ENCODE measurements around the gene GRID1.

Gene GRID1

DNA sequence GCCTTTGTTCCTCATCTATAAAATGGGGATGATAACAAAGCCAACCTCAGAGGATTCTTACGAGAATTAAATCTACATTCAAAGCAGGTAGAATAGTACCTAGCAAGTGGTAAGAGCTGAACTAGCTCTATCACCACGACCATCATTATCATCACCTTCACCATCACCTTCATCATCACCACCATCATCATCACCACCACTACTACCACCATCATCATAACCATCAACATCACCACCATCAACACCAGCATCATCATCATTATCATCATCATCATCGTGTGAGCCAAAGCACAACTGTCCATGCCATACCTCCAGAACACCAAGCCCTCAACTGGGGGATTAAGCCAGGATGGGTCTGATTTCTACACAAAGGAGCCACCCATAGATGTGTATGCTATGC lies 206.8 kb downstream of the GRID1 start:
- DNase-seq, result no peak

DNA sequence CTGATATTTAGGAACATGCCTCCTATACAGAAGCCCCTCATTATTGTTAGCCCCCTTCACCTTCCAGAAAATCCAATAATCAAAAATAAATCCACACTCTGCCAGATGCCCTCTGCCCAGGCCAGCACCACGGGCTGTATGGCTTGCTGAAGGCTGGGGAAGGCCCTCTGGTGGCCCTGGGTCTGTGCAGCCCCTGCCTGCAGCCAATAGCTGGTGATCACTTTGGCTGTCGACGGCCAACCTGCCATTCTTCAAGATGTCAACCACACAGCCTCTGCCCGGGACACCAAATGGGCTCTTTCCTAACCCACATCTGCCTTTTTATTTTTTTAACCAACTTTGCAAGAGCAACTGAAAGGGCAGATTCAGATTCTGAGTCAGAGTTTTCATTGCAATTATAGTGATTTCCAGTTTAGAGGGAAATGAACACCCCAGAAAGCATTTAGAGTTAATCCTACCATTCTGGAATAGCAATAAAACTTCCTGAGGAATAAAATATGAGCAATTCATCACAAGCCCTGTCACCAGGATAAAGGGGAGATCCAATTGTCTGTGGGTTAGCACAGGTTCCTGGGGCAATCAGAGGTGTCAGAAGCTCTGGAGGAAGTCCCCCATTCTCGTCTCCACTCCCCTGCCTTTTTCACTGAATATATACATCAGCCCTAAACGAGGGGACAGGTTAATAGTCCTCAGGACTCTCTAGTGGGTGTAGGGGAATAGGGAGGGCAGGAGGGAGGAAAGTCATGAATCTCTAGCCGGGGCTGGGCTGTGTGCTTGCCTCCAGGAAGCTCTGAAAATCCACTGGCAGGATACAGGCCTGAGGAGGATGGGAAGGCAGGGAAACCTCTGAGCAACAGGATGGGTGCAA lies 211.3 kb downstream of the GRID1 start:
- no peak for DNase-seq

DNA sequence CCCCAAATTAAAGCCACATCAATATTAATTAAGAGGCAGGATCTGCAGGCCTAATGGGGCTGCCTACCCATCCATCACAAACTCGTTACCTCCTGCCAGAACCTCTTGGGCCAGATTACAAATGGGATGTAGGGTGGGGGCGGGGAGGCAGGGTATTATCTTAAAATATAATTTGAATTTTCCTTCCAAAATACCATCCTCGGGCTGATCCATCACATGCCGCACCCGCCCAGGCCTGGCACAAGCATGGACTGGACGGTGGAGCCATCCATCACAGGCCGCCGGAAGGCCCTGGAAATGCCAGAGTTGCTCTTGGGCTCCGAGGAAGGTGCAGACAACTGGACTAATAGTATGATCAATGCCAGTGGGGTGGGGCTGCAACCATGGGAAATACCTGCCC lies 212.8 kb downstream of the GRID1 start:
- no peak for DNase-seq

DNA sequence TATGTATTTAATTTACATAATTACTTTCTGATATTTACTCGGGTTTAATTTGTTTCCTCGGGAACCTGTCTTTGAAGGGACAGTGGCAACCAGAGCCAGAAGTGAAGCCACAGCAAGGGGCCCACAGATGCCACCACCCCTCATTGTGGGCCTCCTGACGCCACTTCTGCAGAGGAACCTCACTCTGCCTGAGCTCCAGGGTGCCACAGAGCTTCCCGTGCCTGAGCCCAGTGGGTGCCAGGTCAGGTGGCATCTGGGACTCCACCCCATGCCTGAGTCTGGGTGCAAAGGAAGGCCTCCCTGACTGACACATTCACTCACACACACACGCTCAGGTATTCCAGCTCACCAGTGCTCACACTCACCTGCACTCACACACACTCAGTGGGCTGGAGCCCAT lies 213.7 kb downstream of the GRID1 start:
- no peak for DNase-seq

DNA sequence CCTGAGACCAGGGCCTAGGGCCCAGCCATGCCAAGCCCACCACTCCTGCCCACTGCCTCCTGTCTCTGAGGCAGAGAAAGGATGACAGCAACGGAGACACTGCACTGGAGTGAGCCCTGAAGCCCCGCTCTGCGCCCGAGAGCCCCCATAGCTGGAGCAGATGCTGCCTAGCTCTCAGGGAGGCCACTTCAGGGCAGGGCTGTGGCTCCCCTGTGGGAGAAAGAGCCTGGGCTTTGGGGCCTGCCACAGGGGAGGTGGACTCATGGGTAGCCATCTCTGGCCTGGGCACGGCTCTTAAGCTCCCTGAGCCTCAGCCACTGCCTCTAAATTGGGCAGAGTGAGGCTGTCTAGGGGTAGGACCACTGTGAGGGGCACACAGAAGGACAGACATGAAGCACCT lies 214.2 kb downstream of the GRID1 start:
- DNase-seq, result no peak

DNA sequence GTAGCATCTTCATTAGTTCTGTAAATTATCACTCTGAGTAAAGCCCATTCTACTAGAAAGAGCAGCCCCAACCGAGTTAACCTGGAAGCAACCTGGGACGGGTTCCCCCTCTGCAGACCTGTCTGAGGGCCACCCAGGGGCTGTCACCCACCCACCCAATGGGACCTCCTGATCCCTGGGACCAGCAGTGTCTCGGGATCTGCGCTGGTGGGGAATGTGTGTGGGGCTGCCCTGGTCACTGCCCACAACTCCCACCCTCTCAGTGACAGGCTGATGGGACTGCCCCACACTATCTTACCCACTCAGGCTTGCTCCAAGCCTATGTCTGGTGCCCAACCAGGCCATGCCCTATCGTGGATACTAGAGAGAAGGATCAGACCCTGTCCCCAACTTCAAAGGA lies 215.0 kb downstream of the GRID1 start:
- DNase-seq, result no peak

DNA sequence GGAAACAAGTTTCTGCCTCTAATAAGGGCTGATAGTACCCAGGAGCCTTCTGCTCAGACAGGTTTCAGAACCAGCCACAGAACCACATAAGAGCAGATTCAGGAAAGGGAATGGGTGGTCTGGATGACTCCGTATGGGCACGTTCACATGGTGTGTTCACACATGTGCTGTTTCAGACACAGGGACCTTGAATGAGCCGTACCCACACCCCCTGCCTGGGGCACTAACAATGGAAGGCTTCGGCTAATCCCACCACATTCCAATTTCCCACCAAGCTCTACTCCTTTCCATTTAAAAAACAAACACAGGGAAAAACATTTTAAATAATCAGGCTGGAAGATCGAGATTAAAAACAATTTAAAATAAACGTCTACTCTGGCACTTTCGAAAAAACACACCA lies 217.3 kb downstream of the GRID1 start:
- DNase-seq, result no peak

DNA sequence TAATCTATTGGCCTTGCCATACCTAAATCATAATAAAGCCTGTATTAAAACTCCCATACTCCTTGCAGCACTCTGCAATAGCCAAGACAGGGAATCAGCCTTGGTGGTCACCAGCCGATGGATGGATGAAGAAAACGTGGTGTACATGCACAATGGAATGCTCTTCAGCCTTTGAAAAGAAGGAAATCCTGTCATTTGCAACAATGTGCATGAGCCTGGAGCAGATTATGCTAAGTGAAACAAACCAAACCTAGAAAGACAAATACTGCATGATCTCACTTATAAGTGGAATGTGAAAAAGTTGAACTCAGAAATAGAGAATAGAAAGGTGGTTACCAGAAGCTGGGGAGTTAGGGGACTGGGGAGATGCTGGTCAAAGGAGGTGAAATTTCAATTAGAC lies 218.5 kb downstream of the GRID1 start:
- DNase-seq, result no peak

DNA sequence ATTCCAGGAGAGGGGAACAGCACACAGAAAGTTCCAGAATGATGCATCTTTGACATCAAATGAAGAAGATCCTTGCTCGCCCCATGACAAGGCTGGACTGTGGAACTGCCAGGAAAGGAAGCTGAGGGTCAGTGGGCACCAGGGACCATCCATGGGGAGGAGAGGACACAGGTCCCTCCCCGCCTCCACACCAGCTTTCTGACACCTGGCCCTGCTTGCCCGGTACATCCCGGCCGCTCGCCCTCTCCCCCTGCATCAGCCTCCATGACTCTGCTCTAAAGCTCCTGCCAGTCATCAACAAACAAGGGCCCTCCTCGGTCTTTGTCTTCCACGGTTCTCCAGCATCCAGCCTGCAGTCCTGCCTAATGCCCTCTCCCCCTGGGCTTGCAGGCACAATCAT lies 222.3 kb downstream of the GRID1 start:
- DNase-seq, result no peak

DNA sequence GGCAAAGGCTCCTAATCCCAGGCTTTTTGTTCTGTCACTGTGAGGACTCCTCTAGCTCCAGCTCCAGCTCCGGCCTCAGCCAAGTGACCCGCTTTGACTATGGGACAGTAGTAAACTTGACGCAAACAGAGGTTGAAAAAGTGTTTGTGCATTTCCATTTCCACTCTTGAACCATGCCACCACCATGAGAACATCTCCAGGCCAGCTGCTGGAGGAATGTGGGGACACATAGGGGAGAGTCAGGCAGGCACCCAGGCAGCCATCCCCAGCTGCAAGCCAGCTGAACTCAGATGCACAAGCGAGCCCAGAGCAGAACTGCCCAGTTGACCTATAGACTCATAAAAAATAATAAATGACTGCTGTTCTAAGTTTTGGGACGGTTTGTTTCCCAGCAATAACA lies 224.7 kb downstream of the GRID1 start:
- DNase-seq, result no peak

DNA sequence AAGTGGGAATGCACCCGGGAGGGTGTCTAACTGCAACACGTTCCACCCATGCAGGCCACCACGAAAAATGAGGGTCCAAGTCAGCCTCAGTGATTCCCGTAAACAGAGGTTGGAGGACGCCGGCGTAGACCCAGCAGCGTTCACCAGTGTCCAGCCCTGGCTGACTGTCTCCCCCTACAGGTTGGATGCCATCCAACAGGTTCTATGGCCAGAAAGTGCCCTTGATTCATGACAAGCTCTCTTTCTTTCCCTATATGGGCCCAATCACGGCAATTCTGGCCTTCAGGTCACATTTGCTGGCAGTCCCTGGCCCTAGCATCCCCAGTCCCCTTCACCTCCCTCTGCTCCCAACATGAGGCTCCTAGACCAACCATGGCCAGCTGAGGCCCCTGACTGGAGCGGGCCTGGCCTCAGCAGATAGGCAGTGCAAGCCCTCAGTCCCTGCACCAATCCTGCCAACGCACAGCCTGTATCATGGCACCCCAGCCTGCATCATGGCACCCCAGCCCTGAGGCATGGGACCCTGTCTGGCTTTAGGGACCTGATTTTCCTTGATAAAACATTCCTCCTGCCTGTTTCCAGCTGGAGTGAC lies 227.4 kb downstream of the GRID1 start:
- no peak for DNase-seq

DNA sequence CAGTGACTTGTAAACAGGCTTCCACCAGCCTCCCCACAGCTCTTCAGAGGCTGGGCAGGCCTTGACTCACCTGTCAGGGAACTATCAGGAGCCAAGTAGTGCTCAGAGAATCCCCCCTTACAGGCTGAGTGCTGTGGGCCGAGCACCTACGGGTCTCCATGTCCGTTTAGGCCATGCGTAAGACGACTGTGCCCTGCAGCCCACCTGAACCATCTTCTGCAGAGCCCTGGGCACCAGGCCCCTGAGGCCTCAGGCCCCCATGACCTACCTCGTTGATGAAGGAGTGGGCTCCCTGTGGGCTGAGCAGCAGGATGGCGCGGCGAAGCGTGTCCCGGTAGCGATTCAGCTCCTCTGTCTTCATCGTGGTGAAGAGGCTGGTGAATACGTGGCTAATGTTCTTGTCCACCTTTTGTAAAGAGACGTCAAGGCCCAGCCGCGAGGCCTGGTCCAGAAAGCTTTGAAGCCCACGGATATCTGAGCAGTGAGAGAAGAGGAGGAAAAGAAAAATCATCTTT lies 228.0 kb downstream of the GRID1 start:
- no peak for DNase-seq

DNA sequence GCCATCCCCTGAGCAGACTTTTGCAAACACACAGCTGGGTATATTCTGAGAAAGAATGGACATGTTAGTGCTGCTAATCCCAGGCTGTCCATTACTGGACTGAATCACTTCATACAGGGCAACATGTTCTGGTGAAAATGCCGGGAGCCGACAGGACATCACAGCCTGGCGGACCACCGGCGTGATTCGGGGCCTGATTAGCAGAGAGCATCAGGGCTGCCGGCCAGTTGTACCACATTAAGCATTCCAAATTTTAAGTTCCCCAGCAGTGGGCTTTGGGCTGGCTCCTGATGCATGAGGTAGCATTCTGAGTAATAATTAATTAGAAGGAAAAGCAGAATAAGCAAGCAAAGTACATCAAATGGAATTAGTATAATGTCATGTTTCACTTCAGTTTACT lies 229.0 kb downstream of the GRID1 start:
- DNase-seq, result no peak

DNA sequence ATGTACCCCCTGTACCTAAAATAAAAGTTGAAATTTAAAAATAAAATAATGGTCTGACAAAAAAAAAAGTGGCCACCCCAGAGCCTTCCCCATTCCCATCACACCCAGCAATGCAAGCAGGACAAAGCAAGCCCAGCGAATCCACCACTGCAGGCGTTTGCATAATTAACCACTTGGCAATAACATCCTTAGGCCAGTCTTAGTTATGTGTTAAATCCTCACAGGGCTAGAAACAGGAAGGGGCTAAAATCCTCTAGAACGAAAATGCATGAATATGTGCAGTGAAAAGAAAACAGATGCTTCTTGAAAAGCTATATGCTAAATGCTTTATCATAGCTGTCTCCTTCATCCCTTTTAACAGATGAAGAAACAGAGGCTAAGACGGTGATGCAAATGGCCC lies 229.7 kb downstream of the GRID1 start:
- DNase-seq, result no peak

DNA sequence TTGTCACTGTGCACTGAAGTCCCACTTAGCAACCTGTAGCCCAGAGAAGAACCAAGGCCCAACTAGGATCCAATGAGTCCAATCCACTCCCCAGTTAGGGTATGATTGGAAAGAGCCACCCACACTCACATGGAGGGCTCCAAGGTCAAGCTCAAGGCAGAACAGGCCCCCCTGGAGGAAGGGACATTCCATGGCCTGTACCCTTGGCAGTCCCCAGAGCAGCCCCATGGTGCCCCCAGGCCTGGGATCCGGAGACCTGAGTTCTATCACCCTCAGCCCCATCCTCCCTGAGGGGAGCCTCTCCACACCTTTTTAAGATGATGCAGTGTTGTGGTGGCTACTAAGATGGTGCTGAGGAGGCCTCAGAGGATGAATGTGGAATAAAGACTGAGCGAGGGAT lies 231.4 kb downstream of the GRID1 start:
- no peak for DNase-seq

DNA sequence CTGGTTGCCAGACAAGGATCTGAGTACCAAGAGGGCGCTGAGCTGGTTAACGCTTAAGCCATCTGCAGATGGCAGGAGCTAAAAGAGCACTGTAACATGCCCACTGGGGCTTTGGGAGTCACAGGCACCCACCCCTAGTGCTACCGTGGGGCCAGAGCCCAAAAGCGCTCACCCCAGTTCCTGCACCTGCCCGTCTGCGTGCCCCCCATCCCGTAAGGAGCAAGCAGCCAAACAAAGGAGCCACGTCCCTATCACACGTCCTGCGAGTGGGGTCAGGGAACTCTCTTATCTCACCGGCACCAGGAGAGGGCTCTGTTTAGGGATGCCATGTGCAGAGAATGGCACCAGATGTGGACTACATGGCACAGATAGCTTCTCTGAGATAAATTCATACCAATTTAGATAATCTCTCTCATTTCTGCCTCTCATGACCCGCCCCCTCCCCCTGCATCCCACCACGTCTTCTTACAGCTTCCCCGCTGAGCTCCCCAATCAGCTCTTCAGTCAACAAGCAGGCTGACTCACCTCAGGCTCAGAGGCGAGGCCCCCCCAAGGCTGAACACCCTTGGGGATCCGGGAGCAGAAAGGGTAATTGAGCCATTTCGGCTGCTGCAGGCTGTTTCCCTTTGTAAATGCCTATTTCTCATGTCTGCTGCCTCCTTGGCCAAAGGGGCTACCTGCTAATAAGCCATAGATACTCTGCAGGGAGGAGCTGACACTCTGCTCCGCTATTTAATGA lies 235.7 kb downstream of the GRID1 start:
- no peak for DNase-seq

DNA sequence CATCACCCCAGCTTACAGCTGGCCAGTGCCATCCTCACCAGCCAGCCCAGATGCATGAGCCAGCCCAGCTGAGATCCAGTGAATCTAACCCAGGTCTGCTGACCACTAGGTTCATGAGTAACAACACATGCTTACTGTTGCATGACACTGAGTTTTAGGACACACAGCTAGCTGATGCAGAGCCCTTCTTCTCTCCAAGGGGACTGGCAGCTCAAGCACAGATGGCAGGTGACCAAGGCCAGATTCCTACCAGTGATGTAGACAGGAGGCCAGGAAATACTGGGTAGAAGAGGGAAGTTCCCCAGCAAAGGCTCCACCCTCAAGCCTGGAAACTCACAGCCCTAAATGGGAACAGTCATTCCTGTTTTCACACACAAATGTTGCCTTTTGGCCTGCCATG lies 236.6 kb downstream of the GRID1 start:
- no peak for DNase-seq

DNA sequence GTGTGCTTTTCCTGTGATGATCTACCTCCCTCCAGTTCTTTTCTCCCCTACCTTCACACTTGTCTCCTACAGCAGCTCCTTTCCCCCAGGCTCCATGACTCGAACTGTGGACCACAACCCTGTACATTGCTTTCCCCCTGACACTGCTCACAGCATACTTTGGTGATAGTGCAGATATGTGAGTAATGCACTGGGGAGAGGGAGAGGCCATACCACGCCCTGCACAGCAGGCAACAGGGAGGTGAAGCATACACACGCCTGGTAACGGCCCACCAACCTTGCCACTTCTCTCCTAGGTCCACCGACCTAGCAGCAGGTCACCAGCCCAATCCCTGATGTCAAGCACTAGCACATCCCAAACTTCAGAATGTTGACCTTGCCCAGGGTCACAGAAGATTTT lies 238.2 kb downstream of the GRID1 start:
- DNase-seq, result no peak

DNA sequence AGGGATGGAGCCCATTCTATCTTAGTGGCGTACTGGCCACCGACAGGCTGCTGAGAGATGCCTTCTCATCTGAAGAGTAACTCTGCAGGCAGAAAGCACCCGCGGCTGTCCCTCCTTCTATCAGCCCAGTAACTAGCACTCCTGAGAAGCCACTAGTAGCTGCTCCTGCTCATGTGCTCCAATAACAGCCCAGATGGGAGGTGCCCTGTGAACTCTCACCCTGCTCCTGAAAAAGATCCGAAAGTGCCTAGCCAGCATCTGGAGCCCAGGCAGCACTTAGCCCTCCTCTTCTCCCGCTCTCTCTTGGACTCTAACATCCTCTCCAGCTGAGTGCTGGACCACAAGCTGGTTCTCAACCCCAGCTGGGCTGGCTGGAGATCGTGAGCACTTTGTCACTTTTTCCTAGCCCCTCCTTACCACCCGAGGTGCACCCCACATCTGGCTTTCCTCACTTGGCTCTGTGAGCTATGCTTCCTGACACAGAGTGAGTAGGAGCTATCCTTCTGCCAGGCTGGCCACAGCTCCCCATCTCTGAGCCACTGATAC lies 239.2 kb downstream of the GRID1 start:
- DNase-seq, result no peak

DNA sequence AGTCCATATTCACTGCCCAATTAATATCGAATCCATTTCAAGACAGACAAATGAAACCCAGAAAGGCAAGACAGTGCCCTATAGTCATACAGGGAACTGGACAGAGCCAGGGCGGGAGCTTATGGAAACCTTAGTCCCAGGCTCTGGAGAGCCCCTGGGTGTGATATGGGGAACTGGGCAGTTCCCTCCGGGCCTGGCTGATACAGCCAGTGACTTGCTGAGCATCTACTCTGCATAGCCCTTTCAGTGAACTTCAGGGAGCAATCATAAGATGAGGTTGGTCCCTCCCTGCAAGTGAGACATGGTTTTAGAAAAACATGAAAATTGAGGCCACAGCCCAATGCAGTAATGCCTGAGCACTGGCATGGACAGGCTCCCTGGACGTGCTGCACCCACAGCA lies 241.9 kb downstream of the GRID1 start:
- no peak for DNase-seq

DNA sequence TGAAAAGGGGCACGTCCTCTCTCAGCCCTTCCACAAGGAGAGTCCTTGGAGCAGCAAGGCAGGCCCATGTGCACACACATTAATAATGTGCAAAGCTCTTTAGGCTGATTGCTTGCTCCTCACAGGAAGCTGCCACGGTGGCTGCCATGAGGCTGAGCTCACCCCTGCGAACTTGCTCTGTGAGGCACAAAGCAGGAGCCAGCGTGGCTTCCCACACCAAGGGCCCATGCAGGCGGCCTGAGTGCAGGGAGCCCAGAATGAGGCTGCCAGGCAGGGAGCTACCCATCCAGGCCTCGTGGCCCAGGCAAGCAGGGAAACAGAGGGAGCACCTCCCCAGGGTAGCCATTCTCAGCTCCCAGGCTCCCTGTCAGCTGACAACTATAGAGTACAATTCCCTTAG lies 242.9 kb downstream of the GRID1 start:
- no peak for DNase-seq

DNA sequence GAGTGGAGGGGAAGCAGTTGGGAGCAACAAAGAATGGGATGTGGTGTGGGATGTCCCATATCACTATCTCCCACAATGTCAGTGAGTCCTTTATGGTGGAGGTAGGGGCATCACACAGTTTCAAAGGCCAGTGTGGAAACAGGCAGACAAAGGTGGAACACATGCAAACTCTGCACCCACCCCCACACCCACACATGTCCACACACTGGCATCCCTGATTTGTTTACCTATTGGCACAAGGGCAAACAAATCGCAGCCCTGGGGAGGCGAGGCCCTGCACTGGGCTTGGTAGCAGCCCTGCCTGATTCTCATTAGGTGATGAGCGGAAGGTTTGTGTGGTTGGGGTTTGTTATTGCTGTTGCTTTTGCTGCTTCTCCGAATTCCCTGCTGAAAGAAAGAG lies 243.3 kb downstream of the GRID1 start:
- no peak for DNase-seq

DNA sequence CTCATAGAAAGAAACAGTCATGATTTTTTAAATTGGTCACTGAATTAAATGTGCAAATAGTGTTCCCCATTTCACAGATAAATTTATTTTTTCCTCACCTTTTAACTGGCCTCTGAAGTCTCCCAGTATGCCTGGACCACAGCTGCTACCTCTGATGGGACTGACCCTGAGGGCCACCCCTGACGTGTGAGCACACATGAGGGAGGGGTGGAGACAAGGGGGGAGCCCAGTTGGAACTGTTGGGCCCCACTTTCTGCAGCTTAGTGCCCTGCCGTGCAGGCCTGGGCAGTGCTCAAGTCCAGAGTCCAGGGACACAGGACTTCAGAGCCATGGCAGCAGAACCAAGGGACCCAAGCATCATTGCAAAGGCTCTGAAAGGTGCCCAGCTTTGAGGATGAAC lies 243.9 kb downstream of the GRID1 start:
- DNase-seq, result no peak

DNA sequence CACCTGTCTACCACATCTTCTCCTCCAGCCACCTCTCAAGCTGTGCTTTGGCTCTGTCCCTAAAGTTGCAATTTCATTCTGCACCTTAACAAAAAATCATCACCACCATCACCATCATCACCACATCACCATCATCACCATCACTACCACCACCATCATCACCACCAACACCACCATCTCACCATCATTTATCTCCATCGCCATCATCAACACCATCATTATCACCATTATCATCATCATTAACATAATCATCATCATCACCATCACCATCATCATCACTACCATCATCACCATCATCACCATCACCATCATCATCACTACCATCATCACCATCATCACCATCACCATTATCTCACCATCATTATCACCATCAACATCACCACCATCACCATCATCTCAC lies 245.4 kb downstream of the GRID1 start:
- DNase-seq, result no peak
